LNCaP clone FGC (cell line): ENCODE measurements around the gene C1QTNF5.
"Not testable (repeated sequence)": the region's sequence is repeated elsewhere in the genome, so short reads cannot be mapped to it uniquely, and the experiment has no call there.

ENCODE experiments used
- DNase-seq: peaks from one replicate; pipeline ENCODE4 v3.0.0-alpha.2; 2011; ENCODE audit warnings: low read depth
- H3K4me3 ChIP-seq: 2 replicates; pipeline ENCODE4 v1.5.1; 2011; ENCODE audit warnings: mild to moderate bottlenecking, low read depth, low read length, control low read depth
- TF ChIP-seq, protein P1 (sequence below): IDR thresholded peaks from 2 replicates; pipeline ENCODE4 v1.5.1; 2012; ENCODE audit warnings: mild to moderate bottlenecking; ENCODE audit not compliant: control insufficient read depth, insufficient read depth; ENCODE audit errors: extremely low read depth

C1QTNF5 gene, protein sequence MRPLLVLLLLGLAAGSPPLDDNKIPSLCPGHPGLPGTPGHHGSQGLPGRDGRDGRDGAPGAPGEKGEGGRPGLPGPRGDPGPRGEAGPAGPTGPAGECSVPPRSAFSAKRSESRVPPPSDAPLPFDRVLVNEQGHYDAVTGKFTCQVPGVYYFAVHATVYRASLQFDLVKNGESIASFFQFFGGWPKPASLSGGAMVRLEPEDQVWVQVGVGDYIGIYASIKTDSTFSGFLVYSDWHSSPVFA

DNA sequence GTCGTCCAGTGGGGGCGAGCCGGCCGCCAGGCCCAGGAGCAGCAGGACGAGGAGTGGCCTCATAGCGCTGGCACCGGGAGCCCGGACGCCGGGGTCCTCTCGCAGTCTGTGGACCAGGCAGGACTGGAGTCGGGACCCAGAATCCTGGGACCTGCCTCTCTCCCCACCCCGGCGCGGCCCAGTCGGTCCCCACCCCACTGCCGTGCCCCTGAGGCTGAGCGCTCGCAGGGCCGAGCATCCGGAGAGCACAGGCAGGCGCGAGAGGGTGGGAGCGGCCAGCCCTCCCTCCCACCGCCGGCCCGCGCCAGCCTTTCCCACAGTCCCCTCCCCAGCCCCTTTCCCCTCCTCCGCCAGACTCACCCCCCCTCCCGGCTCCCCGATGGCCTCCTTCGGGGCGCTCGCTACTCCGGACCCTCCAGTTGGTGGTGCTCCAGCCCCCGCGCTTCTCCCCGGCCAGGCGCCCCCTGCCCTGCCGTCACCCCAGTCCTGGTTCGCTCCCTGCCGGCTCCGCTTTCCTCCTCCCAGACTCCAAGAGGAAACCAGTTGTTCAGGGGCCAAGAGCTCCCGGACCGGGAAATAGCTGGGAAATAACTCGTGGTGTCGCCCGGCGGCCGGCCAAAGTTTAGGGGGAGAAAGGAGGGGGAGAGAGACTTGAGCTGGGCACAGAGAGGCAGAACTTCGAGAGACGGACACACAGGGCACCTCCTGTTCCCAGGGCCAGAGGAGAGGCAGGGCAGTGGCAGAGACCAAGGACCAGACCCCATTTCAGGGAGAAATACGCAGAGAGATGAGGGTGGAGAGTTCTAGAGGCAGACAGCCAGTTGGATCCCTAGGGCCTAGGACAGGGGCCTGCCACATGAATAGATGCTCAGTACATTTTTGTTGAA, at the start of gene C1QTNF5:
C1QTNF5 (minus strand) TSS at position 549 of the 887 bp plus-strand sequence; CDS start at position 63, 486 bp downstream.
- H3K4me3 ChIP-seq = peak within 1 kb of the TSS; percentile 30
- TF ChIP-seq, protein P1, sequence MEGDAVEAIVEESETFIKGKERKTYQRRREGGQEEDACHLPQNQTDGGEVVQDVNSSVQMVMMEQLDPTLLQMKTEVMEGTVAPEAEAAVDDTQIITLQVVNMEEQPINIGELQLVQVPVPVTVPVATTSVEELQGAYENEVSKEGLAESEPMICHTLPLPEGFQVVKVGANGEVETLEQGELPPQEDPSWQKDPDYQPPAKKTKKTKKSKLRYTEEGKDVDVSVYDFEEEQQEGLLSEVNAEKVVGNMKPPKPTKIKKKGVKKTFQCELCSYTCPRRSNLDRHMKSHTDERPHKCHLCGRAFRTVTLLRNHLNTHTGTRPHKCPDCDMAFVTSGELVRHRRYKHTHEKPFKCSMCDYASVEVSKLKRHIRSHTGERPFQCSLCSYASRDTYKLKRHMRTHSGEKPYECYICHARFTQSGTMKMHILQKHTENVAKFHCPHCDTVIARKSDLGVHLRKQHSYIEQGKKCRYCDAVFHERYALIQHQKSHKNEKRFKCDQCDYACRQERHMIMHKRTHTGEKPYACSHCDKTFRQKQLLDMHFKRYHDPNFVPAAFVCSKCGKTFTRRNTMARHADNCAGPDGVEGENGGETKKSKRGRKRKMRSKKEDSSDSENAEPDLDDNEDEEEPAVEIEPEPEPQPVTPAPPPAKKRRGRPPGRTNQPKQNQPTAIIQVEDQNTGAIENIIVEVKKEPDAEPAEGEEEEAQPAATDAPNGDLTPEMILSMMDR = no peak
- DNase-seq = no peak

GRCh38 chr11:119389611-119390254, 49.0 kb upstream of the C1QTNF5 start:
- H3K4me3 ChIP-seq = no peak overlapping the region
- DNase-seq = no peak
- TF ChIP-seq, protein P1 = 0 out of 2 replicates have a peak, but pooled peaks have one; percentile 5

- DNase-seq = no peak
- no peak overlapping the region for H3K4me3 ChIP-seq
- TF ChIP-seq, protein P1 = no peak
Observed at GRCh38 chr11:119388103-119388502, 47.4 kb upstream of the C1QTNF5 start.

DNA sequence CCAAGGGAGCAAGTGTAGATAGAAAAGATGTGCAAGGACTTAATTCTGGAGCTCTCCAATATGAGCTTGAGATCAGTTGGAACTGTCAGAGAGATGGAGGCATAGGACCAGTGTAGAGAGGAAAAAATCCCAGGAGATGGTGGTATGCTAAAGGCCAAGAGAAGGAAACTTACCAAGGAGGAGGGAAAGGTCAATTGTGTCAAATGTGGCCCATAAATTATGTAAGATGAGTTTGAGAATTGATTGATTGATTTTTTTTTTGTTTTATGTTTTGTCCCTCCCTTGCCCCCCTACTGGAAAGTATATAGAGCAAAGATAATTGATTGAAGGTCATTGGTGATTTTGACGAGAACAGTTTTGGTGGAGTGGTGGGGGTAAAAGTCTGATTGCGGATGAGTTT, 43.6 kb upstream of the C1QTNF5 start:
- DNase-seq = no peak
- no peak overlapping the region for H3K4me3 ChIP-seq
- TF ChIP-seq, protein P1 = no peak

DNA sequence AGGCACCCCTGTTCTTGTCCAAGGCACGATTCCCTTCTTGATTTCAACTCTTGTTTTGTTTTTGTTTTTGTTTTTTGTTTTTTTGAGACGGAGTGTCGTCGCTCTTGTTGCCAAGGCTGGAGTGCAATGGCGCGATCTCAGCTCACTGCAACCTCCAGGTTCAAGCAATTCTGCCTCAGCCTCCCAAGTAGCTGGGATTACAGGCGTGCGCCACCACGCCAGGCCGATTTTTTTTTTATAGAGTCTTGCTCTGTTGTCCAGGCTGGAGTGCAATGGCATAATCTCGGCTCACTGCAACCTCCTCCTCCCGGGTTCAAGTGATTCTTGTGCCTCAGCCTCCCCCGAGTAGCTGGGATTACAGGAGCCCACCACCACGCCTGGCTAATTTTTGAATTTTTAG, 41.8 kb upstream of the C1QTNF5 start:
- DNase-seq = not testable (repeated sequence)
- peak overlapping the region; percentile 59 for H3K4me3 ChIP-seq

DNA sequence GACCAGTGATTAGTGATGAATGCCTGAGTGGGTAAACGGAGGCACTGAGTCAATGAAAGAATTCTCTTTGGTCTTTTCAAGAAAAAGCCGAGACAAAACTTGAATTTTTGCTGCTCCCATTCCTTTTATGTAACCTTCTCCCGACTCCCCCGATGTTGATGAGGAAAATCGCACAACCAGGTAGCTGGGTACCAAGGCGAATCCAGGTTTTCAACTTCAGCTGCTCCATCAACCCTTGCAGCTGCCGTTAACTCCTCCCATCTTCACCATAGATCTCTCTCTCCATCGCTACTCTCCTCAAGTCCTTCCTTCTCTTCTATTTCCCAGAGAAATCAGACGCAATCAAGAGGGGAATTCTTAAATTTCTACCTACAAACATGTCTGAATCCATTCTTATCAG, 41.4 kb upstream of the C1QTNF5 start:
- peak overlapping the region; percentile 59 for H3K4me3 ChIP-seq
- no peak for DNase-seq
- TF ChIP-seq, protein P1 = no peak
